ENCODE data around the gene FANCI. TPM values are rescaled to one million over a fixed set of nuclear protein-coding genes. Genes with fewer than 3 reads are reported as not detected.

The FANCI gene
- total RNA-seq, 1 donor = 41.0 TPM

DNA sequence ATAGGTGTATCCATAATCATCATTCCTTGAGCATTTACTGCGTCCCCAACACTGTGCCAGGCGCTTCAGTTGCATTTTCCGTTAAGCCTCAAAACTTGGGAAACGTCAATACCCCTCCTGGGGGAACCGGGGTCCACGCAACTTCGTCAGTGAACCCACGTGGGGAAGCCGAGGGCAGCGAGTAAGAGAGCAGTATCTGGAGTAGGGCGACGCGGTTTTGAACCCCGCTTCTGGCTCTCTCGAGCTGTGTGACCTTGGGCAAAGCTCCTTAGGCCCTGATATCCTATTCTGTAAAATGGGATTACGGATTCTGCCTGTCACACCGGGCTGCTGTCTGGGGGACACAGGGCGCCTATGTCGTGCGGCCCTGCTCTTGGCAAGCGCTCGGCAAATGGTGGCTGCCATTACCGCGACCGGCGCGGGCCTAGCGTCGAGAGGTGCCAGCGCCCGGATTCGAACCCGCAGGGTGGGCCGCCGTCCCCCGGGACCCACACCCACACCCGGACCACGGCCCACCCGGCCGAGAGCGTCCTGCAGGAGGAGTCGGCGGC, 90.3 kb downstream of the FANCI start:
- DNase-seq (ENCODE audit: low read depth) = no peak
- no peak for TF ChIP-seq CTCF (IDR thresholded peaks at IDR 0.05; ENCODE audit: insufficient read depth, low read depth, low read length)

DNA sequence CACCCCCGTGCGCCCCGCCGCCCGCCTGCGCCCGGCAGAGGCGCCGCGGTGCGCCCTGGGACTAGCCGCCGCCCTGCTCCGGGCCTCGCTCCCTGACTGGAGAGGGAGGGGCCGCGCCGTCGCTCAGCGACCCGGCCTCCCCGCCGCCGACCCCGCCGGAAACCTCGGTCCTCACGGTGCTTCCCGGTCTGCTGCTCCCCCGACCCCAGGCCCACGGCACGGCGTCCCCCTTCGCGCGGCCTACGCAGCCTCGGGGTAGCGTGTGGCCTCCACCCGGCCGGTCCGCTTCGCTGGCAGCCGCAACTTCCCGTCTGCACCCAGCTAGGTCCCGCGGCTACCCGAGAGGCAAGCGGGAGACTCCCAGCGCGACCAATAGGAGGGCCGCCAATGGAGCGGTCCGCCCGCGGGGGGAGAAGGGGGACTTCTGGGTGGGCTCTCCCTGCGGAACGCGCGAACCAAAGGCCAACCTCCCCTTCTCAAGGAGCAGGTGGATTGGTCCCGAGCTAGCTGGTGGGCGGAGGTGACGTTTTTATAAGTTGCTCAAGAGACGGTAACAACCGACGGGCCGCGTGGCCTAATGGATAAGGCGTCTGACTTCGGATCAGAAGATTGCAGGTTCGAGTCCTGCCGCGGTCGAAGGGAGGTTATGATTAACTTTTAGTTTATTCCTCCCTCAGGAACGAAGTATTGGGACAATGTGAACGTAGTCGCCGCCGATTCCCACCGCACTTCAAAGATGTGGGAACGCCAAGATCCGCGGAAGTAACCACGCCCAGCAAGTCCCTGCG, 90.9 kb downstream of the FANCI start, which contains the start of gene POLG:
TSS of gene POLG (minus strand) at position 315 of the 788 bp plus-strand sequence. CDS start 1,070 bp downstream, outside the sequence.
- TF ChIP-seq CTCF (IDR thresholded peaks at IDR 0.05; ENCODE audit: insufficient read depth, low read depth, low read length) = no peak
- DNase-seq (ENCODE audit: low read depth) = peak; percentile 100
- peak within 1 kb of the TSS; percentile 87 for H3K4me3 ChIP-seq (ENCODE audit: low read depth, low read length)

More for the DNA sequence above, 90.3 kb downstream of the FANCI start:
- peak overlapping the region; percentile 87 for H3K4me3 ChIP-seq (ENCODE audit: low read depth, low read length)

GRCh38 chr15:89335298-89336041, 91.7 kb downstream of the FANCI start:
- no peak for DNase-seq (ENCODE audit: low read depth)
- TF ChIP-seq CTCF (IDR thresholded peaks at IDR 0.05; ENCODE audit: insufficient read depth, low read depth, low read length) = no peak
- peak overlapping the region; percentile 60 for H3K4me3 ChIP-seq (ENCODE audit: low read depth, low read length)

GRCh38 chr15:89338036-89338435, 94.3 kb downstream of the FANCI start:
- no peak for DNase-seq (ENCODE audit: low read depth)
- no peak for TF ChIP-seq CTCF (IDR thresholded peaks at IDR 0.05; ENCODE audit: insufficient read depth, low read depth, low read length)

GRCh38 chr15:89340573-89340972, 96.8 kb downstream of the FANCI start:
- no peak overlapping the region for H3K4me3 ChIP-seq (ENCODE audit: low read depth, low read length)
- no peak for TF ChIP-seq CTCF (IDR thresholded peaks at IDR 0.05; ENCODE audit: insufficient read depth, low read depth, low read length)
- DNase-seq (ENCODE audit: low read depth) = peak; percentile 33

More at GRCh38 chr15:89338036-89338435, 94.3 kb downstream of the FANCI start:
- no peak overlapping the region for H3K4me3 ChIP-seq (ENCODE audit: low read depth, low read length)

GRCh38 chr15:89341316-89342005, 97.7 kb downstream of the FANCI start:
- no peak for TF ChIP-seq CTCF (IDR thresholded peaks at IDR 0.05; ENCODE audit: insufficient read depth, low read depth, low read length)

More at GRCh38 chr15:89341316-89342005, 97.7 kb downstream of the FANCI start:
- DNase-seq (ENCODE audit: low read depth) = no peak
- H3K4me3 ChIP-seq (ENCODE audit: low read depth, low read length) = no peak overlapping the region
